Transverse colon (tissue), 3 donors: ENCODE results near the gene HDAC9.

Experiments
- CTCF ChIP-seq, 5 experiments: fragments of 200-600 bp in 3 of 5; fragments of 450-650 bp in 2 of 5; sonication (generic) in 3 of 5; IDR thresholded peaks; 1 replicate in 2 of 5; 2 replicates in 3 of 5; pipeline ENCODE4 v1.5.1; 2016 to 2017; ENCODE audit warnings: antibody characterized with exemption in 5 of 5, inconsistent platforms in 3 of 5, mild to moderate bottlenecking in 2 of 5, moderate library complexity in 1 of 5
- EP300 ChIP-seq: sonication (generic); formaldehyde crosslinking; IDR thresholded peaks from one replicate; pipeline ENCODE4 v1.6.1; 2017; ENCODE audit warnings: antibody characterized with exemption, low read depth
- POLR2A ChIP-seq: fragments of 450-650 bp; IDR thresholded peaks from one replicate; pipeline ENCODE4 v1.6.1; 2016; ENCODE audit warnings: antibody characterized with exemption, mild to moderate bottlenecking, moderate library complexity

- TF ChIP-seq POLR2A (no peak), CTCF (IDR thresholded peaks at IDR 0.05) (no peak), EP300 (no peak)
Measured at GRCh38 chr7:18916826-18917225, 421.3 kb downstream of the HDAC9 start.
